ENCODE data around the gene CDH1.
"Not testable (repeated sequence)": the region's sequence is repeated elsewhere in the genome, so short reads cannot be mapped to it uniquely, and the experiment has no call there.

The CDH1 gene

GRCh38 chr16:68839831-68840230 lies 102.7 kb downstream of the CDH1 start:
- Mint-ChIP-seq H3K4me3 (peak overlapping the region in 2 of 3 experiments; percentile 53 to 55), H3K27me3 (ENCODE audit: low read depth) (peaks cover 7% of the 10 kb centered on the region), H3K4me1 (peaks cover 21% of the 10 kb centered on the region), H3K36me3 (ENCODE audit: low read depth) (no peaks in the 10 kb centered on the region), H3K27ac (peak overlapping the region; percentile 72 to 99 (median 97)), H3K9me3 (no peaks in the 10 kb centered on the region)
- TF ChIP-seq CTCF (IDR thresholded peaks at IDR 0.05; ENCODE audit: unreplicated experiment in 3 of 3), result no peak

DNA sequence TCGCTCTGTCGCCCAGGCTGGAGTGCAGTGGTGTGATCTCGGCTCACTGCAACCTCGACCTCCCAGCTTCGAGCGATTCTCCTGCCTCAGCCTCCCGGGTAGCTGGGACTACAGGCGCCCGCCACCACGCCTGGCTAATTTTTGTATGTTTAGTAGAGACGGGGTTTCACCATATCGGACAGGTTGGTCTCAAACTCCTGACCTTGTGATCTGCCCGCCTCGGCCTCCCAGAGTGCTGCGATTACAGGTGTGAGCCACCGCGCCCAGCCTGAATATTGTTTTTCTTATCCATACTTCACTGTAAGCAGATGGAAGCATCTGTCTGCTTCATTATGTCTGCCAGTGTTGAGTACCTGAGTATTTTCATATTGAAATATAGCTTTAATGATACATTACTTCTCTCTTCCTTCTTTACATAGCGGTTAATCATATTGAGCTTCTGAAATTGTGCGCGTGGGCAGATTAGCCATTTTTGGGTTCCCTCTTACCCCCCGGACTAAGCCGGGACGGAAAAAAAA lies 105.9 kb downstream of the CDH1 start:
- H3K4me3 Mint-ChIP-seq, result peak overlapping the region; percentile 82 to 90 (median 90)
- peaks cover 21% of the 10 kb centered on the region for H3K4me1 Mint-ChIP-seq
- H3K27ac Mint-ChIP-seq, result peak overlapping the region; percentile 61 to 88 (median 80)
- H3K9me3 Mint-ChIP-seq; H3K27me3 Mint-ChIP-seq (ENCODE audit: low read depth); H3K36me3 Mint-ChIP-seq (ENCODE audit: low read depth): not testable (repeated sequence)

- peaks cover 21% of the 10 kb centered on the region for H3K4me1 Mint-ChIP-seq
- no peaks in the 10 kb centered on the region for H3K36me3 Mint-ChIP-seq (ENCODE audit: low read depth)
- peaks cover 7% of the 10 kb centered on the region for H3K27me3 Mint-ChIP-seq (ENCODE audit: low read depth)
- peak within 1 kb of the TSS; percentile 61 to 89 (median 80) for H3K27ac Mint-ChIP-seq
- peak; percentile 24 to 51 (median 44) for TF ChIP-seq CTCF (IDR thresholded peaks at IDR 0.05; ENCODE audit: unreplicated experiment in 3 of 3)
- peak within 1 kb of the TSS; percentile 82 to 90 (median 90) for H3K4me3 Mint-ChIP-seq
- H3K9me3 Mint-ChIP-seq, result no peaks in the 10 kb centered on the region
These were observed 106.6 kb downstream of the CDH1 start, which contains the start of gene TANGO6 for GRCh38 chr16:68843482-68844210. Gene TANGO6 (plus strand): TSS chr16:68843531. CDS start chr16:68843618, 87 bp downstream.

GRCh38 chr16:68844211-68844564 lies 107.1 kb downstream of the CDH1 start:
- H3K27me3 Mint-ChIP-seq (ENCODE audit: low read depth), result peaks cover 7% of the 10 kb centered on the region
- no peak for TF ChIP-seq CTCF (IDR thresholded peaks at IDR 0.05; ENCODE audit: unreplicated experiment in 3 of 3)
- H3K27ac Mint-ChIP-seq, result peak overlapping the region; percentile 61 to 89 (median 80)
- no peaks in the 10 kb centered on the region for H3K9me3 Mint-ChIP-seq
- no peaks in the 10 kb centered on the region for H3K36me3 Mint-ChIP-seq (ENCODE audit: low read depth)
- H3K4me1 Mint-ChIP-seq, result peaks cover 21% of the 10 kb centered on the region
- H3K4me3 Mint-ChIP-seq, result peak overlapping the region; percentile 82 to 90 (median 90)

GRCh38 chr16:68848786-68849185 lies 111.7 kb downstream of the CDH1 start:
- no peaks in the 10 kb centered on the region for H3K9me3 Mint-ChIP-seq
- peaks cover 11% of the 10 kb centered on the region for H3K4me1 Mint-ChIP-seq
- H3K27me3 Mint-ChIP-seq (ENCODE audit: low read depth), result no peaks in the 10 kb centered on the region
- no peak for TF ChIP-seq CTCF (IDR thresholded peaks at IDR 0.05; ENCODE audit: unreplicated experiment in 3 of 3)
- no peak overlapping the region for H3K4me3 Mint-ChIP-seq
- no peaks in the 10 kb centered on the region for H3K36me3 Mint-ChIP-seq (ENCODE audit: low read depth)
- H3K27ac Mint-ChIP-seq, result no peak overlapping the region

GRCh38 chr16:68850481-68850880 lies 113.4 kb downstream of the CDH1 start:
- Mint-ChIP-seq H3K36me3 (ENCODE audit: low read depth) (no peaks in the 10 kb centered on the region), H3K4me3 (no peak overlapping the region), H3K9me3 (peaks cover 2% of the 10 kb centered on the region), H3K4me1 (peaks cover 4% of the 10 kb centered on the region), H3K27ac (no peak overlapping the region), H3K27me3 (ENCODE audit: low read depth) (no peaks in the 10 kb centered on the region)
- TF ChIP-seq CTCF (IDR thresholded peaks at IDR 0.05; ENCODE audit: unreplicated experiment in 3 of 3), result no peak
